ENCODE data around the gene GLI3.

Gene GLI3

DNA sequence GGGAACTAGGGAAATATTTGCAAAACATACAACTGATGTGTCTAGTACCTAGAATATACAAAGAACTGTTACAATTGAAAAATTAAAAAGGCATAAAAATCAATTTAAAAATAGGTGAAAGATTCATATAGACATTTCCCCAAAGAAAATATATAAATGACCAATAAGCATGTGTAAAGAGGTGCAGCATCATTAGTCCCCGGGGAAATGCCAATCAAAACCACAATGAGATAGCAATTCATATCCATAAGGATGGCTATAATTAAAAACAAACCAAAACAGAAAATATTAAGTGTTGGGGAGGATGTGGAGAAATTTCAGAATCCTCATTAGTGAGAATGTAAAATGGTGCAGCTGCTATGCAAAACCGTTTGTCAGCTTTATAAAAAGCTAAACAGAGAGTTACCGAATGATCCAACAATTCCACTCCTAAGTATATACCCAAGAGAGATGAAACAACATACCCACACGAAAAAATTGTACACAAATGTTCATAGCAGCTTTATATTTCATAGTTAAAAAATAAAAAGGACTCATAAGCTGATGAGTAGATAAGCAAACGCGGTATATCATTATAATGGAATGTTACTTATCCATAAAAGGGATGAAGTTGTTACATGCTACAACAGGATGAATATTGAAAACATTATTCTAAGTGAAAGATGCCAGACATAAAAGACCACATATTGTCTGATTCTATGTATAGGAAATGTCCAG lies 324.0 kb downstream of the GLI3 start:
- no peak for DNase-seq
- H3K27me3 ChIP-seq (replicated peaks; ENCODE audit: insufficient read depth, low read length) = no peaks in the 10 kb centered on the region
- H3K4me2 ChIP-seq (ENCODE audit: low read depth, low read length) = no peak overlapping the region

DNA sequence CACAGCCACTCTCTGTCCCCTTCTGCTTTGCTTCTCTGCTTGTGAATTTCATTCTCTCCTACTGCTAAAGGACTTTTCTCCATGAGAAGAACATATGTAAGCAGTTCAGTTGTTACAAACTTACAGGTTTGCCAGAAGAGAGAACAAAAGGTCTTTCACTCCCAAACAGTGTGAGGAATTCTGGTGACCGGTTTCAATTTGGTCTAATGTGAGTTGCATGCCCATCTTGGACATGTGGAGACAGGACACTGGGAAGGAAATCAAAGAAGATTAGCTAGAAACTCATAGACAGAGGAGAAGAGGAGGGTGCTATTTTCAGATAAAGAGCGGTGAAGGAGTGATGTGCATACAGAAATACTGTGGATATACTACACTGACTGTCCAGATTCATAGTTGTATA lies 324.6 kb downstream of the GLI3 start:
- H3K9me3 ChIP-seq (replicated peaks; ENCODE audit: insufficient read depth, low read length) = no peaks in the 10 kb centered on the region
- no peaks in the 10 kb centered on the region for H3K4me1 ChIP-seq (ENCODE audit: low read length)
- TF ChIP-seq EZH2phosphoT487 (IDR thresholded peaks at IDR 0.05; ENCODE audit: low read length) = no peak
- TF ChIP-seq EZH2 (optimal IDR thresholded peaks at IDR 0.05; ENCODE audit: low read depth, low read length) = no peak
- TF ChIP-seq, protein P1, sequence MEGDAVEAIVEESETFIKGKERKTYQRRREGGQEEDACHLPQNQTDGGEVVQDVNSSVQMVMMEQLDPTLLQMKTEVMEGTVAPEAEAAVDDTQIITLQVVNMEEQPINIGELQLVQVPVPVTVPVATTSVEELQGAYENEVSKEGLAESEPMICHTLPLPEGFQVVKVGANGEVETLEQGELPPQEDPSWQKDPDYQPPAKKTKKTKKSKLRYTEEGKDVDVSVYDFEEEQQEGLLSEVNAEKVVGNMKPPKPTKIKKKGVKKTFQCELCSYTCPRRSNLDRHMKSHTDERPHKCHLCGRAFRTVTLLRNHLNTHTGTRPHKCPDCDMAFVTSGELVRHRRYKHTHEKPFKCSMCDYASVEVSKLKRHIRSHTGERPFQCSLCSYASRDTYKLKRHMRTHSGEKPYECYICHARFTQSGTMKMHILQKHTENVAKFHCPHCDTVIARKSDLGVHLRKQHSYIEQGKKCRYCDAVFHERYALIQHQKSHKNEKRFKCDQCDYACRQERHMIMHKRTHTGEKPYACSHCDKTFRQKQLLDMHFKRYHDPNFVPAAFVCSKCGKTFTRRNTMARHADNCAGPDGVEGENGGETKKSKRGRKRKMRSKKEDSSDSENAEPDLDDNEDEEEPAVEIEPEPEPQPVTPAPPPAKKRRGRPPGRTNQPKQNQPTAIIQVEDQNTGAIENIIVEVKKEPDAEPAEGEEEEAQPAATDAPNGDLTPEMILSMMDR (IDR thresholded peaks at IDR 0.05; ENCODE audit: low read length) = no peak
- H3K9ac ChIP-seq (ENCODE audit: low read length) = no peak overlapping the region
- no peak for DNase-seq
- H3K4me2 ChIP-seq (ENCODE audit: low read depth, low read length) = no peak overlapping the region
- H3K36me3 ChIP-seq (replicated peaks; ENCODE audit: insufficient read depth, low read length) = no peaks in the 10 kb centered on the region
- no peaks in the 10 kb centered on the region for H3F3A ChIP-seq (ENCODE audit: insufficient read depth, low read length)
- no peak overlapping the region for H3K4me3 ChIP-seq (ENCODE audit: low read length)
- H3K27ac ChIP-seq (ENCODE audit: low read length) = no peak overlapping the region
- no peak overlapping the region for H2AFZ ChIP-seq (ENCODE audit: low read length)
- no peaks in the 10 kb centered on the region for H3K27me3 ChIP-seq (replicated peaks; ENCODE audit: insufficient read depth, low read length)
- H3K9me2 ChIP-seq (replicated peaks; ENCODE audit: insufficient read depth, low read length) = no peaks in the 10 kb centered on the region
- no peaks in the 10 kb centered on the region for H3K79me2 ChIP-seq (ENCODE audit: low read length)
- H4K20me1 ChIP-seq (ENCODE audit: insufficient read depth, low read length) = no peaks in the 10 kb centered on the region

More for the DNA sequence above, 324.0 kb downstream of the GLI3 start:
- Histone ChIP-seq H4K20me1 (ENCODE audit: insufficient read depth, low read length) (no peaks in the 10 kb centered on the region), H3K79me2 (ENCODE audit: low read length) (no peaks in the 10 kb centered on the region), H3K4me1 (ENCODE audit: low read length) (no peaks in the 10 kb centered on the region), H3K9me3 (replicated peaks; ENCODE audit: insufficient read depth, low read length) (no peaks in the 10 kb centered on the region), H3F3A (ENCODE audit: insufficient read depth, low read length) (no peaks in the 10 kb centered on the region), H3K4me3 (ENCODE audit: low read length) (no peak overlapping the region), H3K9ac (ENCODE audit: low read length) (no peak overlapping the region), H3K9me2 (replicated peaks; ENCODE audit: insufficient read depth, low read length) (no peaks in the 10 kb centered on the region), H2AFZ (ENCODE audit: low read length) (no peak overlapping the region), H3K27ac (ENCODE audit: low read length) (no peak overlapping the region), H3K36me3 (replicated peaks; ENCODE audit: insufficient read depth, low read length) (no peaks in the 10 kb centered on the region)
- TF ChIP-seq, protein P1 (IDR thresholded peaks at IDR 0.05; ENCODE audit: low read length) = no peak
- no peak for TF ChIP-seq EZH2phosphoT487 (IDR thresholded peaks at IDR 0.05; ENCODE audit: low read length)
- TF ChIP-seq EZH2 (optimal IDR thresholded peaks at IDR 0.05; ENCODE audit: low read depth, low read length) = no peak

DNA sequence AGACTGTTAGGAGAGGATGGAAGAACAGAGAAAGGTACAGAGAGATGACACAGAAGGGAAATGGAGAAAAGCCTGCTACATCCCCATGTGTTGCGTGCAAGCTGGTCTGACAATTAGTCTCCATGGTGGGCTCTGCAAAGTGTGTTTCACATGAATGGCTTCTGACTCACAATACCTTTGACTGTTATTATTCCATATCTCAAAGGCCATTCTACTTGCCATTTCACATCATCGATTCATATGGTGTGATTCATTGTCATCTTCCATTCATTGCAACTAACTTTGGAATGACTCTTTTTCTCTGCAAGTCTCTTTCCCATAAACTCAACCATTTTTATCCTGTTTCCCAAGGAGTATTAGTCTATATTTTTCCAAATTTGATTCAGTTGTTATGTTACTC lies 325.2 kb downstream of the GLI3 start:
- no peaks in the 10 kb centered on the region for H3F3A ChIP-seq (ENCODE audit: insufficient read depth, low read length)
- no peaks in the 10 kb centered on the region for H3K4me1 ChIP-seq (ENCODE audit: low read length)
- H3K4me2 ChIP-seq (ENCODE audit: low read depth, low read length) = no peak overlapping the region
- no peak overlapping the region for H3K9ac ChIP-seq (ENCODE audit: low read length)
- H2AFZ ChIP-seq (ENCODE audit: low read length) = no peak overlapping the region
- no peak overlapping the region for H3K27ac ChIP-seq (ENCODE audit: low read length)
- H3K9me3 ChIP-seq (replicated peaks; ENCODE audit: insufficient read depth, low read length) = no peaks in the 10 kb centered on the region
- H3K4me3 ChIP-seq (ENCODE audit: low read length) = no peak overlapping the region
- H3K36me3 ChIP-seq (replicated peaks; ENCODE audit: insufficient read depth, low read length) = no peaks in the 10 kb centered on the region
- no peaks in the 10 kb centered on the region for H3K27me3 ChIP-seq (replicated peaks; ENCODE audit: insufficient read depth, low read length)
- H3K9me2 ChIP-seq (replicated peaks; ENCODE audit: insufficient read depth, low read length) = no peaks in the 10 kb centered on the region
- TF ChIP-seq, protein P1 (IDR thresholded peaks at IDR 0.05; ENCODE audit: low read length) = no peak
- TF ChIP-seq EZH2 (optimal IDR thresholded peaks at IDR 0.05; ENCODE audit: low read depth, low read length) (no peak), EZH2phosphoT487 (IDR thresholded peaks at IDR 0.05; ENCODE audit: low read length) (no peak)
- no peaks in the 10 kb centered on the region for H4K20me1 ChIP-seq (ENCODE audit: insufficient read depth, low read length)
- DNase-seq = no peak
- H3K79me2 ChIP-seq (ENCODE audit: low read length) = no peaks in the 10 kb centered on the region
